HG02610 (cell line): Measurements from ENCODE around the gene ANKRD13A.
A peak's percentile ranks its signal among the peaks of the same experiment; 100 is the strongest.
"Not testable (repeated sequence)": the region's sequence is repeated elsewhere in the genome, so short reads cannot be mapped to it uniquely, and the experiment has no call there.

Experiments
- ATAC-seq: cut with Tn5 transposase; IDR thresholded peaks from one replicate; pipeline ENCODE4 v1.9.1; 2021; ENCODE audit warnings: mild to moderate bottlenecking, moderate library complexity; ENCODE audit not compliant: unreplicated experiment

The ANKRD13A gene

GRCh38 chr12:110005319-110005973 is 6.2 kb downstream of the ANKRD13A start:
- ATAC-seq: peak; percentile 53

GRCh38 chr12:110006115-110006514 is 6.9 kb downstream of the ANKRD13A start:
- ATAC-seq: no peak

- no peak for ATAC-seq
Measured at GRCh38 chr12:110007881-110008280, 8.7 kb downstream of the ANKRD13A start.

GRCh38 chr12:110008681-110009398 is 9.6 kb downstream of the ANKRD13A start:
- ATAC-seq: not testable (repeated sequence)

GRCh38 chr12:110010853-110011723 is 11.9 kb downstream of the ANKRD13A start:
- ATAC-seq: peak; percentile 43

GRCh38 chr12:110012137-110012536 is 12.9 kb downstream of the ANKRD13A start:
- ATAC-seq: peak; percentile 56

- no peak for ATAC-seq
Measured at GRCh38 chr12:110012659-110013058, 13.4 kb downstream of the ANKRD13A start.

GRCh38 chr12:110015132-110015531 is 15.9 kb downstream of the ANKRD13A start:
- ATAC-seq: no peak

GRCh38 chr12:110020956-110021355 is 21.7 kb downstream of the ANKRD13A start:
- ATAC-seq: no peak

GRCh38 chr12:110023059-110023980 is 24.1 kb downstream of the ANKRD13A start:
- no peak for ATAC-seq

GRCh38 chr12:110024051-110024450 is 24.8 kb downstream of the ANKRD13A start:
- ATAC-seq: no peak

- ATAC-seq: no peak
Measured at GRCh38 chr12:110028323-110028722, 29.1 kb downstream of the ANKRD13A start.

GRCh38 chr12:110029290-110029815 is 30.1 kb downstream of the ANKRD13A start:
- no peak for ATAC-seq

GRCh38 chr12:110033888-110034287 is 34.7 kb downstream of the ANKRD13A start:
- ATAC-seq: no peak

GRCh38 chr12:110035534-110036104 is 36.4 kb downstream of the ANKRD13A start:
- ATAC-seq: no peak

GRCh38 chr12:110037315-110037714 is 38.1 kb downstream of the ANKRD13A start:
- ATAC-seq: no peak

- ATAC-seq: no peak
Measured at GRCh38 chr12:110038741-110039084, 39.5 kb downstream of the ANKRD13A start.

- ATAC-seq: no peak
Measured at GRCh38 chr12:110039085-110039807, 40.0 kb downstream of the ANKRD13A start.

- no peak for ATAC-seq
Measured at GRCh38 chr12:110042264-110042663, 43.0 kb downstream of the ANKRD13A start.
